Mesendoderm (in vitro differentiated cells): ENCODE data around the gene PRMT9.

Experiments
- DNase-seq: peaks from one replicate; pipeline ENCODE4 v3.0.0; 2013
- H2AK5ac ChIP-seq: 2 replicates; pipeline ENCODE4 v1.6.1; 2013; ENCODE audit warnings: low read length, inconsistent platforms
- H2BK120ac ChIP-seq: 2 replicates; pipeline ENCODE4 v1.6.1; 2013; ENCODE audit warnings: low read depth, mild to moderate bottlenecking, low read length, moderate library complexity, mixed read lengths
- H2BK15ac ChIP-seq: replicated peaks from 2 replicates; pipeline ENCODE4 v1.6.1; 2013; ENCODE audit warnings: low read depth, mild to moderate bottlenecking, moderate library complexity
- H2BK5ac ChIP-seq: 2 replicates; pipeline ENCODE4 v1.6.1; 2013; ENCODE audit warnings: low read length, inconsistent platforms
- H3K18ac ChIP-seq: 2 replicates; pipeline ENCODE4 v1.6.1; 2013; ENCODE audit warnings: mild to moderate bottlenecking, low read length, mixed read lengths
- H3K23ac ChIP-seq: one replicate; pipeline ENCODE4 v1.6.1; 2013; ENCODE audit warnings: low read length
- H3K27ac ChIP-seq: 2 replicates; pipeline ENCODE4 v1.5.1; 2013; ENCODE audit warnings: low read depth, mild to moderate bottlenecking, inconsistent platforms, low read length, moderate library complexity
- H3K27me3 ChIP-seq: 2 replicates; pipeline ENCODE4 v1.6.1; 2013; ENCODE audit warnings: low read length, control low read depth, mild to moderate bottlenecking, inconsistent platforms; ENCODE audit not compliant: insufficient read depth, poor library complexity
- H3K36me3 ChIP-seq: 2 replicates; pipeline ENCODE4 v1.6.1; 2013; ENCODE audit warnings: low read length, inconsistent platforms; ENCODE audit not compliant: control insufficient read depth, insufficient read depth
- H3K4ac ChIP-seq: one replicate; pipeline ENCODE4 v1.6.1; 2013; ENCODE audit warnings: low read depth, mild to moderate bottlenecking, low read length, moderate library complexity
- H3K4me1 ChIP-seq: 2 replicates; pipeline ENCODE4 v1.6.1; 2013; ENCODE audit warnings: low read depth, low read length, inconsistent platforms; ENCODE audit not compliant: control insufficient read depth
- H3K4me2 ChIP-seq: 2 replicates; pipeline ENCODE4 v1.6.1; 2013; ENCODE audit warnings: low read length
- H3K4me3 ChIP-seq: 2 replicates; pipeline ENCODE4 v1.5.1; 2013; ENCODE audit warnings: mild to moderate bottlenecking, low read length
- H3K56ac ChIP-seq: one replicate; pipeline ENCODE4 v1.6.1; 2013; ENCODE audit warnings: low read length
- H3K79me1 ChIP-seq: 2 replicates; pipeline ENCODE4 v1.6.1; 2013; ENCODE audit warnings: low read length, inconsistent platforms
- H3K79me2 ChIP-seq: 2 replicates; pipeline ENCODE4 v1.6.1; 2013; ENCODE audit warnings: mild to moderate bottlenecking, low read length; ENCODE audit not compliant: control insufficient read depth, insufficient read depth
- H3K9ac ChIP-seq: 2 replicates; pipeline ENCODE4 v1.6.1; 2013; ENCODE audit warnings: low read length, inconsistent platforms
- H4K5ac ChIP-seq: one replicate; pipeline ENCODE4 v1.6.1; 2013; ENCODE audit warnings: low read length
- H4K8ac ChIP-seq: one replicate; pipeline ENCODE4 v1.6.1; 2013; ENCODE audit warnings: low read depth, mild to moderate bottlenecking, control low read depth, low read length, moderate library complexity
- WGBS: extraction: QIAGEN DNeasy Blood & Tissue Kit; methylation state at CpG from one replicate; pipeline ENCODE4 v1.1.7; 2013; ENCODE audit warnings: low lambda C conversion rate, missing lambda C conversion rate; ENCODE audit not compliant: insufficient coverage; ENCODE audit errors: extremely low coverage; 5-methylcytosine and 5-hydroxymethylcytosine counted together

Gene PRMT9

GRCh38 chr4:147589586-147589985, 94.4 kb downstream of the PRMT9 start:
- Histone ChIP-seq H2BK5ac (no peak overlapping the region), H3K4me1 (no peaks in the 10 kb centered on the region), H3K9ac (no peak overlapping the region), H3K18ac (no peak overlapping the region), H3K4me3 (no peak overlapping the region), H3K79me1 (no peaks in the 10 kb centered on the region), H3K23ac (no peak overlapping the region), H3K56ac (no peak overlapping the region), H3K79me2 (no peaks in the 10 kb centered on the region), H2BK120ac (no peak overlapping the region), H3K4ac (no peak overlapping the region), H3K27me3 (no peaks in the 10 kb centered on the region), H4K5ac (no peak overlapping the region), H2AK5ac (no peak overlapping the region), H2BK15ac (no peak overlapping the region), H3K27ac (no peak overlapping the region), H4K8ac (no peak overlapping the region), H3K36me3 (no peaks in the 10 kb centered on the region), H3K4me2 (no peak overlapping the region)
- DNase-seq, result no peak
- WGBS, result no CpG with 5 or more reads among the region's 1 CpG
